ENCODE results near the gene MRPS10.

GRCh38 chr6:42232035-42232434 lies 14.4 kb upstream of the MRPS10 start:
- TF ChIP-seq CTCF (IDR thresholded peaks at IDR 0.05) (no peak), POLR2AphosphoS5 (IDR thresholded peaks at IDR 0.05) (no peak), POLR2A (IDR thresholded peaks at IDR 0.05) (no peak)

Data from stomach (tissue), 4 donors.